Stomach (tissue), 4 donors: ENCODE results near the gene MED22.

Experiments used
- EP300 ChIP-seq: sonication (generic); formaldehyde crosslinking; IDR thresholded peaks from one replicate; pipeline ENCODE4 v1.6.1; 2017; ENCODE audit warnings: antibody characterized with exemption
- POLR2A ChIP-seq, 4 donors: fragments of 450-650 bp; IDR thresholded peaks; one replicate each; pipeline ENCODE4 v1.6.1; 2016; ENCODE audit warnings: antibody characterized with exemption in 4 of 4, control low read depth in 2 of 4, mild to moderate bottlenecking in 1 of 4, moderate library complexity in 1 of 4
- TF ChIP-seq, protein P1 (sequence below), 7 experiments: fragments of 450-650 bp in 4 of 7; fragments of 200-600 bp in 3 of 7; sonication (generic) in 3 of 7; IDR thresholded peaks; one replicate each; pipeline ENCODE4 v1.5.1; 2016 to 2019; ENCODE audit warnings: antibody characterized with exemption in 7 of 7, control low read depth in 2 of 7, mild to moderate bottlenecking in 1 of 7

DNA sequence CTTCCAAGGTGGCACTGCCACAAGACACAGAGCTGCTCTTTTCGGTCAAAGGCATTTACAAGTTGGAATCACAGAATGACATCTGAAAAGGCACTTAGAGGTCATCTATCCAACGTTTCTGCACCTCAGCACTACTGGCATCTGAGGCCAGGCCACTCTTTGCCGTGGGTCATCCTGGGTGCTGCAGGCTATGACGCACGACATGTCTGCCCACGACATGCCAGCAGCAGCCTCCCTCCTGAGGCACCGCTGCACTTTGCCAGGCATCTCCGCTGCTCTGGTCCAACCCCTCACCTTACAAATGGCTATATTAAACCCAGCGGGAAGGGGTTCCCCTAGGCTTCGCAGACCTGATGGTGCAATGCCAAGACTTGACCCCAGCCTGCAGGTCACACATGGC lies 19.8 kb upstream of the MED22 start:
- TF ChIP-seq, protein P1, sequence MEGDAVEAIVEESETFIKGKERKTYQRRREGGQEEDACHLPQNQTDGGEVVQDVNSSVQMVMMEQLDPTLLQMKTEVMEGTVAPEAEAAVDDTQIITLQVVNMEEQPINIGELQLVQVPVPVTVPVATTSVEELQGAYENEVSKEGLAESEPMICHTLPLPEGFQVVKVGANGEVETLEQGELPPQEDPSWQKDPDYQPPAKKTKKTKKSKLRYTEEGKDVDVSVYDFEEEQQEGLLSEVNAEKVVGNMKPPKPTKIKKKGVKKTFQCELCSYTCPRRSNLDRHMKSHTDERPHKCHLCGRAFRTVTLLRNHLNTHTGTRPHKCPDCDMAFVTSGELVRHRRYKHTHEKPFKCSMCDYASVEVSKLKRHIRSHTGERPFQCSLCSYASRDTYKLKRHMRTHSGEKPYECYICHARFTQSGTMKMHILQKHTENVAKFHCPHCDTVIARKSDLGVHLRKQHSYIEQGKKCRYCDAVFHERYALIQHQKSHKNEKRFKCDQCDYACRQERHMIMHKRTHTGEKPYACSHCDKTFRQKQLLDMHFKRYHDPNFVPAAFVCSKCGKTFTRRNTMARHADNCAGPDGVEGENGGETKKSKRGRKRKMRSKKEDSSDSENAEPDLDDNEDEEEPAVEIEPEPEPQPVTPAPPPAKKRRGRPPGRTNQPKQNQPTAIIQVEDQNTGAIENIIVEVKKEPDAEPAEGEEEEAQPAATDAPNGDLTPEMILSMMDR (IDR thresholded peaks at IDR 0.05), result no peak
- TF ChIP-seq EP300, result no peak
- TF ChIP-seq POLR2A (IDR thresholded peaks at IDR 0.05), result no peak
